A673 (cell line): Measurements from ENCODE around the gene NFATC3. TPM values are rescaled to one million over a fixed set of nuclear protein-coding genes. Genes with fewer than 3 reads are reported as not detected.

Experiments used
- BruUV-seq: library from RNA; stranded (reverse); fragments of 400-500 nt; replicated peaks from 2 replicates; lab custom pipeline; 2021; lab: Mats Ljungman, UMichigan
- CTCF ChIA-PET: fragments of 300-600 bp; sonication (Branson Sonifier 250); formaldehyde crosslinking; loops from one replicate; lab custom pipeline; 2022; ENCODE audit warnings: antibody characterized with exemption; lab: Charles Lee
- POLR2A ChIA-PET: fragments of 300-600 bp; sonication (Branson Sonifier 250); formaldehyde crosslinking; loops from one replicate; lab custom pipeline; 2022; ENCODE audit warnings: antibody characterized with exemption; ENCODE audit not compliant: low non-redundant PET; lab: Charles Lee
- DNase-seq: peaks from one replicate; pipeline ENCODE4 v3.0.0-alpha.2; 2015; ENCODE audit warnings: low spot score
- H3K27ac ChIP-seq: fragments of 200-600 bp; sonication (generic); 2 replicates; pipeline ENCODE4 v1.5.1; 2016; ENCODE audit warnings: mixed run types, low read depth, mild to moderate bottlenecking, mixed read lengths, antibody characterized with exemption, low read length; ENCODE audit not compliant: poor library complexity, severe bottlenecking
- H3K27me3 ChIP-seq: fragments of 200-600 bp; sonication (generic); replicated peaks from 2 replicates; pipeline ENCODE4 v1.6.1; 2017; ENCODE audit warnings: mixed run types, low read depth, mild to moderate bottlenecking, mixed read lengths, antibody characterized with exemption, low read length; ENCODE audit not compliant: insufficient read depth, poor library complexity
- H3K36me3 ChIP-seq: fragments of 200-600 bp; sonication (generic); 2 replicates; pipeline ENCODE4 v1.6.1; 2016; ENCODE audit warnings: mixed run types, mild to moderate bottlenecking, mixed read lengths, antibody characterized with exemption, low read length; ENCODE audit not compliant: insufficient read depth, poor library complexity, severe bottlenecking
- H3K4me1 ChIP-seq: fragments of 200-600 bp; sonication (generic); 2 replicates; pipeline ENCODE4 v1.6.1; 2017; ENCODE audit warnings: mixed run types, mild to moderate bottlenecking, mixed read lengths, antibody characterized with exemption, low read length; ENCODE audit not compliant: insufficient read depth, poor library complexity, severe bottlenecking
- H3K4me3 ChIP-seq: fragments of 200-600 bp; sonication (generic); 2 replicates; pipeline ENCODE4 v1.5.1; 2016; ENCODE audit warnings: low read depth, mixed run types, mild to moderate bottlenecking, mixed read lengths, low read length; ENCODE audit not compliant: poor library complexity, severe bottlenecking
- H3K9me3 ChIP-seq: fragments of 200-600 bp; sonication (generic); 2 replicates; pipeline ENCODE4 v1.6.1; 2016; ENCODE audit warnings: mixed run types, low read depth, mild to moderate bottlenecking, mixed read lengths, antibody characterized with exemption, low read length; ENCODE audit not compliant: poor library complexity, severe bottlenecking
- CTCF ChIP-seq: fragments of 300-800, 200-600 bp; sonication (generic); conservative IDR thresholded peaks from 2 replicates; pipeline ENCODE4 v1.5.1; 2017; ENCODE audit warnings: low read depth, mild to moderate bottlenecking, antibody characterized with exemption, low read length, moderate library complexity, mixed read lengths
- EZH2 ChIP-seq: fragments of 200-600 bp; sonication (generic); IDR thresholded peaks from 2 replicates; pipeline ENCODE4 v1.6.1; 2017; ENCODE audit warnings: borderline replicate concordance, low read depth, mild to moderate bottlenecking, mixed read lengths, antibody characterized with exemption, low read length; ENCODE audit not compliant: poor library complexity, severe bottlenecking
- intact Hi-C: fragments of 100-400 bp; cut with micrococcal nuclease; formaldehyde crosslinking; loops from one replicate; pipeline ENCODE4 v1.10.0; 2022; ENCODE audit not compliant: unreplicated experiment
- total RNA-seq: library from RNA; stranded (reverse); gene quantifications from 2 replicates; pipeline ENCODE4 v1.2.3, GENCODE V29; 2021

NFATC3 gene
- total RNA-seq, 1 experiment from 2014 or later, result 56.0 TPM

- H3K27me3 ChIP-seq, result no peaks in the 10 kb centered on the region
- DNase-seq, result no peak
- CTCF ChIA-PET, result interaction anchor here (0.6 kb wide), 1 partner anchor 284 kb away, joined by 6 read pairs; no protein-coding TSS in a partner anchor
- POLR2A ChIA-PET, result no interaction called here
- no peaks in the 10 kb centered on the region for H3K36me3 ChIP-seq
- intact Hi-C loops, result no loop called here
- H3K27ac ChIP-seq, result no peak overlapping the region
- H3K9me3 ChIP-seq, result no peaks in the 10 kb centered on the region
- no TSS peak for BruUV-seq
- TF ChIP-seq CTCF (no peak), EZH2 (no peak)
- H3K4me3 ChIP-seq, result no peak overlapping the region
- no peaks in the 10 kb centered on the region for H3K4me1 ChIP-seq
Measured at GRCh38 chr16:68257251-68257905, 172.2 kb downstream of the NFATC3 start.

- TF ChIP-seq CTCF (no peak), EZH2 (no peak)
- BruUV-seq, result no TSS peak
- no peak overlapping the region for H3K4me3 ChIP-seq
- CTCF ChIA-PET, result interaction anchor here (0.6 kb wide), 1 partner anchor 285 kb away, joined by 6 read pairs; no protein-coding TSS in a partner anchor
- H3K9me3 ChIP-seq, result no peaks in the 10 kb centered on the region
- POLR2A ChIA-PET, result no interaction called here
- no peaks in the 10 kb centered on the region for H3K27me3 ChIP-seq
- H3K27ac ChIP-seq, result peak overlapping the region; percentile 42
- H3K4me1 ChIP-seq, result no peaks in the 10 kb centered on the region
- no peaks in the 10 kb centered on the region for H3K36me3 ChIP-seq
- DNase-seq, result no peak
- intact Hi-C loops, result no loop called here
Measured at GRCh38 chr16:68257906-68258800, 173.0 kb downstream of the NFATC3 start.

- Histone ChIP-seq H3K36me3 (no peaks in the 10 kb centered on the region), H3K27me3 (no peaks in the 10 kb centered on the region), H3K27ac (no peak overlapping the region), H3K4me3 (no peak overlapping the region), H3K4me1 (no peaks in the 10 kb centered on the region), H3K9me3 (no peaks in the 10 kb centered on the region)
- TF ChIP-seq EZH2 (no peak), CTCF (no peak)
- POLR2A ChIA-PET, result no interaction called here
- intact Hi-C loops, result no loop called here
- BruUV-seq, result no TSS peak
- CTCF ChIA-PET, result no interaction called here
- DNase-seq, result no peak
Measured at GRCh38 chr16:68259007-68259825, 174.0 kb downstream of the NFATC3 start.
